ENCODE results near the gene ANKS1B.

DNA sequence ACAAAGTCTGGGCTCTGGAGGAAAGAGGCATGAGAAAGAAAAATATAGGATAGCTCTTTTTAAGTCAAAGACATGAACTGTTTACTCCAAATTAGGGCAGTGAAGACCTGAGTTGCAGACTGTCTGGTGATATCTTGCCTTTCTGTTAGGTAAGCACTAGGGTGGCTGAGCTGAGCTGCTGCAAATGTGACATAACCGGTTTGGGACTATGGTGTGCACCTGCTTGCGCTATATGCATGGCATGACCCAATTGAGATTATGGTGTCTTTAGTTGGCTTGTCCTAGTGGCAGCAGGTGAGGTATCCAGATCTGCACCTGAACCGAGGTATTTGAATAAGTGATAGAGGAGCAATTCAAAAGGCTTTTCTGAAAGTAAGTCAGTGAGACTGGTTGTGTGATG is 994.1 kb downstream of the ANKS1B start:
- TF ChIP-seq CTCF (IDR thresholded peaks at IDR 0.05) (no peak), POLR2A (IDR thresholded peaks at IDR 0.05) (no peak)
